HK-2 (cell line): Measurements from ENCODE around the gene TNK1.

Experiments used
- DNase-seq: peaks from one replicate; pipeline ENCODE4 v3.0.0-alpha.2; 2018; ENCODE audit not compliant: unreplicated experiment

TNK1 gene

GRCh38 chr17:7435676-7436555, 55.0 kb downstream of the TNK1 start:
- peak; percentile 68 for DNase-seq

- DNase-seq = peak; percentile 73
These were observed 55.9 kb downstream of the TNK1 start for GRCh38 chr17:7436556-7437368.

- no peak for DNase-seq
These were observed 56.5 kb downstream of the TNK1 start for GRCh38 chr17:7437369-7437863.

GRCh38 chr17:7437950-7438614, 57.2 kb downstream of the TNK1 start:
- no peak for DNase-seq

- DNase-seq = no peak
These were observed 58.0 kb downstream of the TNK1 start for GRCh38 chr17:7438656-7439460.
